ENCODE data around the gene JAG1.

JAG1 gene

DNA sequence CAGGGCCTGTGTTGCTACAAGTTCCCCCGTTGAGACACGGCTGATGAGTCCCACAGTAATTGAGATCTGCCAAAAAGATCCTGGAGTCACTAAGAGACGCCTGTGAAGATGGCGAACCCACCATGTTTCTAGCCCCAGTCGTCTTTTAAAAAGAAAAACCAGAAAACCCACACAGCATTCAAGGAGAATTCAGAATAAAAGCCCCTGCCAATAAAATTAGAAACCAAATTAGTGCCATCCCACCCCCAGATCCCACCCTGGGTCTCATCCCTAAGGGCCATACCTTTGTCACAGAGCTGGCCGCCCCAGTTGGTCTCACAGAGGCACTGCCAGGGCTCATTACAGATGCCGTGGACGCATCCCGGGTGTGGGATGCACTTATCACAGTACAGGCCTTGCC lies 21.6 kb downstream of the JAG1 start:
- no peak for DNase-seq

DNA sequence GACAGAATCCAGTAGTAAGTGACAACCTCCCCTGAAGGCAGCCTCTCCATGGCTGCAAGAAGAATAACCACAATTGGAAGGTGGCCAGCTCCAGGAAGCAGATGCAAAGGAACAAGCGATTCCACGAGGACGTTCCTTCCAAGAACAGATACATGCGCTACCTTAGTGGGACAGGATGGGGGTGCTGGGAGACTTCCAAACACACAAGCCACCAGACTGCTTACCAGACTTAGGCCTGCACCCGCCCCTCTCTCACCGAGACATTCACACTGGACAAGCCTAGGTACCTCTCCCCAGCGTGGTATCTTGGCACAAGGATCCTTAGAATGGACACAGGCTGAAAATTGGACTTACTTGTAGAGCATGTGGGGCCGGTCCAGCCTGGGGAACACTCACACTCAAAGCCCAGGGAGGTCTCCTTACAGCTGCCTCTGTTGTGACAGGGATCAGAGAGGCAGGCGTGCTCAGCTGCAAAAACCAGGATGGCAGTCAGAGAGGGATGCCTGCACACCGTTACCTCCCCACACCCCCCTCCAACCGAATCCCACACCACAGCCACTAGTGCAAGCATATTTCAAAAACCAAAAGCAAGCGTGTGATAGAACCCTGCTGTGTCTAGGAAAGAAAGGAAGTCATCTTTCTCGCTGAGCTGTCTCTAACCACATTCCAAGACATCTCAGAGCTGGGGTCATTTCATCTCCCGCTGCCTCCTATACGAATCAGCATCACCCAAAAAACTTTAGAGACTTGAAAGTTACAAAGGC lies 22.4 kb downstream of the JAG1 start:
- no peak for DNase-seq

DNA sequence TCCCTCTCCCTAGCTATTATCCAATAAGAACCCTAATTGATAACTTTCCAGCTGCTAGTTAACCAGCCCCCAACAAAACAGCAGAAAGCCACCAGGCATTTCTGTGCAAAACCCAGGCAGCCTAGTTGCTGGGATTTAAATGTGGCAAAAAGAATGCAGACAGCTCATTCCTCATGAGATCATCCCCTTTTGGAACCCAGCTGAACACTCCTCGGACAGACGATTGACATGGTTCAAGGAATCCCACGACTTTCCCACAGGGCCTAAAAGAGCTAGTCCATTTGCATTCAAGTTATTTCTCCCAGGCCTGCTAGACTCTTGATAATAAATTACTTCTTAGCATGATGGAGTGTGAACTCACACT lies 24.0 kb downstream of the JAG1 start:
- DNase-seq = no peak

DNA sequence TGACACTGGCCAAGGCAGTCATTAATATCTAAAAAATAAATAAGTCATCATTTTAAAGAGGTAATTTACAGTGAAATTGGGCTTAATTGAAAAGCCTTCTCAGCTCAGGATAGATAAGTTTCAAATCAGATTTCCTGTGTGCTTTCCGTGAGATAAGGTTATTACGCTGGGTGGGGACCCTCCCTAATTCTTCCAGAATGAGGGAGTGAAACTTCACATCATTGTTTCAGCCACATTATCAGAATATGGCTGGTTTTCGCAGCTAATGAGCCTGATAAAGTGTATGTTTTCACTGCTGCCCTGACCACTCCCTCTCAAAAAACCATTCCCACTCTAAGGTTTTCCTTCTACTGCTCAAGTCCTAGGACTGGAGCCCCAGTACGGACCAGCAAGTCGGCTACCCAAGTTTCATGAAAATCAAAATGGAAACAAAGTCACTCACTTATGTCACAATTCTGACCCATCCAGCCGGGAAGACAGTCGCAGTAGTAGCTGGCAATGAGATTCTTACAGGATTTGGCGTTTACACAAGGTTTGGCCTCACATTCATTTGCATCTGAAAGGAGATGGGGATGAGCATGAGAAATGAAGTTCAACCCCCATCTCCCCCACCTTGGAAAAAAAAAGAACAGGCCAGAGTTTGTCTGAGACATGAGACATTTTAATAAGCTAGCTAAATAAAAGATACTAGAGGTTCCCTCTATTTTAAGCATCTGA lies 24.6 kb downstream of the JAG1 start:
- no peak for DNase-seq

DNA sequence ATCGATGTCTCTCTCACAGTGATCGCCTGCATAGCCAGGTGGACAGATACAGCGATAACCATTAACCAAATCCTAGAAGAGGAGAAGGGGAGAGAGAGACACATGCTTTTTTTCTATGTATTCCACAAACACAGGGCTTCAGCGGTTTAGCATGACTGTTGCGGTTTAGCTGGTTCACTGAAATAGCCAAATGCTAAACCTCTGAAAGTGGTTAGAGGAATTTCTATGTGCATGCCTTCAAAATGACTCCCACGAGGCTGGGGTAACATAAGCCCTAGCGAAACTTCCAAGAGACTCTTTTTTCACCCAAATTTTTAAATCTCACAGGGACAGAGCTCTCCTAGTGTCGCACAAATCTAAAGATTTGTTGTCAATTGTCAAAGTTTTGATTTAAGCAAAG lies 25.1 kb downstream of the JAG1 start:
- DNase-seq = no peak

DNA sequence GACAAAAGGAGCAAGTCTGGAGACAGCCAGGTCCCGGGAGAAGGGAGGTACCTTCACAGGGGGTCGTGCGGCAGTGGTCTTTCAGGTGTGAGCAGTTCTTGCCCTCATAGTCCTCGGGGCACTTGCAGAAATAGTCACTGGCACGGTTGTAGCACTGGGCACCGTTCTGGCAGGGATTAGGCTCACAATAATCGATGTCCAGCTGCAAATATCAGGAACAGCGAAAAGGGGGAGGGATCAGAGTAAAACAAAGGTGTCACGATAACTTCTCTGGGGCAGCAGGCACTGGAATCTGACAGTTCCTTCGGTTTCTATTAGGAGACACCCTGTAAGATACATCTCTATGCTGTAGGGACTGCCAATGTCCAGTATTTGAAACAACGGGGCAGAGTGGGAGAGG lies 25.9 kb downstream of the JAG1 start:
- DNase-seq = no peak

DNA sequence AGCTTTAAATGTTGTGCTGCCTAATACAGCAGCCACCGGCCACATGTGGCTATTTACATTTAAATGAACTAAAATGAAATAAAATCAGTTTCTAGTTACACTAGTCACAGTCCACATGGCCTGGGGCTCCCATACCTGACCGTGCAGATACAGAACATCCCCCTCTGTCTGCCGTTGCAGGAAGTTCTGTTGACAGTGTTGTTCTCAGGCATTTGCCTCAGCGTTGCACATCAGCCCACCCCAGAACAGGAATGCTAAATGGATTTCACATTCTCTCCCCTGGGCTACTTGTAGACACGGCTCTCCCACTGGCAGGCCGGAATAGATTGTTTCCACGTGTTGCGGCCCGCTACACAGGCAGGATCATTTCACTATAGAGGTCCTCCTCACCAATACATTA lies 26.3 kb downstream of the JAG1 start:
- no peak for DNase-seq

DNA sequence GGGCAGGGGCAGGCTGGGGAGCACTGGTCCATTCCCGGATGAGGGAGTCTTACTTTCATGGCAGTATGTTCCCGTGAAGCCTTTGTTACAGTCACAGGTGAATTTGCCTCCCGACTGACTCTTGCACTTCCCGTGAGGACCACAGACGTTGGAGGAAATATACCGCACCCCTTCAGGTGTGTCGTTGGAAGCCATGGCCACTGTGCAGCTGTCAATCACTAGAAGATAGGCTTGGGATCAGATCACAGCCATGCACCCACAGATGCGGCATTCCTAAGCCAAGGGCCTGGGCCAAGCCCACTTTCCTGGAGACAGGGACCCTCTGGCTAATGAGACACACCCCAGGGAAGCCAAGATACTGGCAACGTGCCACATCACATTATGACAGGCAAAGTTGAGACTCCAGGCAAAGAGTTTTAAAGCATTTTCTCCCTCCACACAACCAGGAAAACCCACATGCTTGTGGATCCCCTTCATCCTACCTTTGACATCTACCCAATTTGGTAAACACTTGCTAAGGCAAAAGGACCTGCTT lies 26.8 kb downstream of the JAG1 start:
- DNase-seq = no peak

DNA sequence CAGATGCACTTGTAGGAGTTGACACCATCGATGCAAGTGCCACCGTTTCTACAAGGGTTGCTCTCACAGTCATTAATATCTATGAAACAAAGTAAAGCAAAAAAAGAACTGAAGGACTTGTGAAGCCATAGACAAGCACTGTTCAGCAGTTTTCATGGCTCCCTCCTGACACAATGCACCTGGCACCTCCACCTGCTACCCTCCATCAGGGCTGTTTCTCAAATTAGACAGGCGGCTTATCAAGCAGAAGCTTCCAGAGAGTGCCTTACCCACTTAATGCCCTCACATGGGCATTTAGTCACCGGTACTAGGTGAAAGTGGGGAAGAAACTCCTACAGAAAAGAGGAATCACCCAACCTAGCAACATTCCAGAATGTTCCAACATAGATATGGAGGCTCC lies 27.8 kb downstream of the JAG1 start:
- no peak for DNase-seq

DNA sequence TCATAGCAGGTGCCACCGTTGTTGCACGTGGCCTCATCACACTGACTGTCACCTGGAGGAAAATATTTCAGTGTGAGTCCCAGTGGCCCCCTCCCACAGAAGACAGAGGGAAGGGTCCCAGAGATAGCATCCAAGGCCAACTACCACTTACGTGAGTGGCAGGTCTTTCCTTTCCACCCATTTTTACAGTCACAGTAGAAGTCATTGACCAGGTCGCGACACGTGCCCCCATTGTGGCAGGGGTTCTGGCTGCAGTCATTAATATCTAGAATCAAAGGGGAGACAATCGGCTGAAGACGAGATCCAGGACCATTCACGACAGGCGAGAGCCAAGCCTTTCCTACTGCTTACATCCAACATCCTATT lies 28.6 kb downstream of the JAG1 start:
- no peak for DNase-seq

DNA sequence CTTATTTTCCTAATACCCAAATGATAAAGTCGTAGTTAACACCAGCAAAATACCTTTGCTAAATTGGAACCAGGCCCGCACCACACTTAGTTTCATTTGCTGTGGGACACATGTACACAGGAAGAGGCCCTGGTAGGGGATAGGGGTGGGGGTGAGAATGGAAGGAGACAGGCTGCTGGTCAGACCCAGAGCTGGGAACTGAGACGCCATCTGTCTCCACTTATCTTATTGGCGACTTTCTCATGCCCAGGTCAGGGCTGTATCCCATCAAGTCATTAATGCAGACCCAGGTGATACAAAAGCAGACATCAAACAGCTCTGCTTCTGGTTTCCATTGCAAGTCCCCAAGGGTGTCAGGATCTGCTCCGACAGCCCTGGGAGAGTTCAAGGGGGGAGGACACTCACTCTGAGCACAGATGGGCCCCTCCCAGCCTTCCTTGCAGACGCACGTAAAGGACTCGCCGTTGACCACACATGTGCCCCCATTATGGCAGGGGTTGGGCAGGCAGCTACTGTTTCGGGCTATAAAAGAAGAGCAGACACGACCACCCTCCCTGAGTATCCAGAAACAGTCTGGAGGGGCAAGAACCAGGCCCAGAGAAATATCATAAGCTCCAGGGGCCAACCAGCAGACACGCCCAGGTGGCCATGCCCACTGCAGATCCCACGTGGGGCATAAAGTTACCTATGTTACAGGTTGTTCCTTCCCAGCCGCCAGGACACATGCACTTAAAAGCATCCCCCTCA lies 29.2 kb downstream of the JAG1 start:
- no peak for DNase-seq

DNA sequence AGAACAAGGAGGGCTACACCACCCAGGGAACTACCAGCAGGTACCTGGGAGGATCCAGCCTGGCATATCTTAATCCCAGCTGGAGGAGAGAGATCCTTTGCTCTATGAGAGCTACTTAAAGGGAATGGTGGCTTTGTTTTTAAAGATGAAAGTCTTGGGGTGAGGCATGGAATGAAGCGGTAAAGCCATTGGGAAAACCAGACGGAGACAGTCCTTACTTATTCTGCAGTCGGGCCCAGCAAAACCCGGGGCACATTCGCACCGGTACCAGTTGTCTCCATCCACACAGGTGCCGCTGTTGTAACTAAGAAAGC lies 30.3 kb downstream of the JAG1 start:
- no peak for DNase-seq

DNA sequence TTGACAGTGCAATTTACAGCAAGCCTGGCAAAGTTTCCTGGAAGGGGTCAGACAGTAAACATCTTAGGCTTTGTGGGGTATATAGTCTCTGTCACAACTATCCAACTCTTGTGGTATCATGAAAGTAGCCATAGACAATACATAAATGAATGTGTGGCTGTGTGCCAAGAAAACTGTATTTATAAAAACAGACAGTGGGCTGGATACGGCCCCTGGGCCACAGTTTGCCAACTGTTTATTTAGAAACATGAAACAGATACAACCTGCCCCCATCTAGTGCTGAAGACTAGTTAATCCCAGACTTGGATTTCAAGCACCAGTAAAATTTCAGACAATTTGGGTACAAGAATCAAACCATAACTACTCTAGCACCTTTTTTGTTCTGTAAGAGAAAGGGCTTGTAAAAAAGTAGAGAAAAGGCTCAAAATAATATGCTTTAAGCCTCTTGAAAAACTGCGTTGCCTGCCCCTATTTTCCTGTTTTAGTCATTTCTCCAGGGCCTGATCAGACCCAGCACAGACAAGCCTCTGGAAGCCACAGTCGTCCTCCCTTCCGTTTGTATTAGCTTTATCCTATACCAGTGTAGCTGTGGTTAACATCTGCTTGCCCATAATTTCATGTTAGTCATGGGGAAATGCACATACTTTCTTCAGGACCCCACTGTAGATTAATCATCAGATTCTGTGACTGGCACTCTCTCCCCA lies 30.8 kb downstream of the JAG1 start:
- DNase-seq = no peak

DNA sequence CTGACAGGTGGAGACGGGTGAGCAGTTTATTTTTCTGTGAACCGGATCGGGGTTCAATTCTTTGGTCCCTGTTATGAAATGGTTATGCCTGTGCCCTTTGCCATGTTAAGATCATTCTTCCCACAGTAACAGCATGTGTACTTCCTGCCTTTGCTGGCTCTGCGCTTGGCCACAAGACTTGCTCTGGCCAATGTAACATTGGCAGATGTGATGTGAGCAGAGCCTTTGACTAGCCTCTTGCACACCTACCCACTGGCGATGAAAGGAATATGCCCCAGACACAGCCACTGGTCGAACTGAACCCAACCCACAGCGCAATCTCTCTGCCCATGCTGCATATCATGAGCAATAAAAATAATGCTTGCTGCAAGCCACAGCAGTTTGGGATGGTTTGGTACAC lies 31.9 kb downstream of the JAG1 start:
- DNase-seq = no peak

DNA sequence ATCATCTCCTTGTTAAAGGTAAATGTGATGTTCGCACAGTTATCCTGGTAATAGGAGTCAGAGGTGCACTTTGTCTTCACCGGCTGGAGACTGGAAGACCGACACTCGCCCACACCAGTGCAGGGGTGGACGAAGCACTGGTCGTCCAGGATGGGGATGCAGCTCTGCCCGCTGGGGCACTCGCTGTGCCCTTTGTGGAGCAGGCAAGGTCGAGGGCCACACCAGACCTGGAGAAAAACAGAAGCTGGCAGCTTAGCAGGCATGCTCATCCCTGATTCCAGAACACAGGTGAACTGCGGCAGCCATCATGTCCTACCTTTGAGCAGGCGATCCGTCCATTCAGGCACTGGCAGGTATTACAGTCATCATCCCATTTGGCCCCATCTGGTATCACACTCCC lies 32.3 kb downstream of the JAG1 start:
- no peak for DNase-seq

DNA sequence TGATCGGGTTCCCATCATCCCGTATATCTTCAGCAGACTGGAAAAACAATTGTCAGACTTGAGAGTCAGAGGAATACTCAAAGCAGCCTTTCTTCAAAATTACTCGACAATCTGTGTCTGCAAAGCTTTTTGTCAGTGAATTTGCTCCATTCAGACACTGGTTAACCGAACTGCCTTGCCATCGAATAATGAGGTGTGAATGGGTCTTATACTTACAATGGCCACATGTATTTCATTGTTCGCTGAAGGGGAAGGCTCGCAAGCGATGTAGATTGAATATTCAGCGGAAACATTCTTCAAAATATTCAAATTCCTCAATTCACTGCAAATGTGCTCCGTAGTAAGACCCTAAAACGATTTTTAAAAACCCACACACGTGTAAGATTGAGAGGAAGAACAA lies 32.9 kb downstream of the JAG1 start:
- DNase-seq = no peak

DNA sequence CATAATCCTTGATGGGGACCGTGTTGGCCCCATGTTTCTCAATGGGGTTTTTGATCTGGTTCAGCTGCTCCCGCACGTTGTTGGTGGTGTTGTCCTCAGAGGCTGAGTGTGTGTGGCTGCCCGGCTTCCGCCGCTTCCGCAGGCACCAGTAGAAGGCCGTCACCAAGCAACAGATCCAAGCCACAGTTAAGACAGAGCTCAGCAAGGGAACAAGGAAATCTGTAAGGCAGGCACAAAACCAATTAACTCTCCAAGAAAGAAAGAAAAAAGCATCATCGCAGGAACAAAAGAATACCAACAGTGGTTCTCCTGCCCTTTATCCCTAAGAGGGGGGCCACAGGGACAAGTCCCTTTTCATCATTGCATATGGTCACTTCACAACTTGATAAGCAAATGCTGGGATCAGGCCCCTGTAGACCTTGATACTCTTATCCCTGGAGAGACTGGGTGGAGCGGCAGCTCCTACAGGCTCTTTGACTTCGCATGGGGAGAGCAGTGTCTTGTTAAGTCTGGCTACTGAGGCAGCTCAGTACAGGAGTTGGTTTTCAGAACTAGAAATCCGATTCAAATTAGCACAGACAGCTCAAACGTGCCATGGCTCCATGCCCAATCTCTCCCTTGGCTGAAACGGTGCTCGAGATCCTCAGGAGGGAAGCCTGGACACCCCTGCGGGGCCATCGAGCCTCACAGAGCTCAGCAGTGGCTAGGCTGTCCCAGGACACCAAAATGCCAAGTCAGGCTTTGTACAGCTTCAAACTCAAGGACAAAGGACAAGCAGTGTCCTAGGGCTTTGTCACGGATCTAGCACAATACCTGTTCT lies 33.9 kb downstream of the JAG1 start:
- no peak for DNase-seq

DNA sequence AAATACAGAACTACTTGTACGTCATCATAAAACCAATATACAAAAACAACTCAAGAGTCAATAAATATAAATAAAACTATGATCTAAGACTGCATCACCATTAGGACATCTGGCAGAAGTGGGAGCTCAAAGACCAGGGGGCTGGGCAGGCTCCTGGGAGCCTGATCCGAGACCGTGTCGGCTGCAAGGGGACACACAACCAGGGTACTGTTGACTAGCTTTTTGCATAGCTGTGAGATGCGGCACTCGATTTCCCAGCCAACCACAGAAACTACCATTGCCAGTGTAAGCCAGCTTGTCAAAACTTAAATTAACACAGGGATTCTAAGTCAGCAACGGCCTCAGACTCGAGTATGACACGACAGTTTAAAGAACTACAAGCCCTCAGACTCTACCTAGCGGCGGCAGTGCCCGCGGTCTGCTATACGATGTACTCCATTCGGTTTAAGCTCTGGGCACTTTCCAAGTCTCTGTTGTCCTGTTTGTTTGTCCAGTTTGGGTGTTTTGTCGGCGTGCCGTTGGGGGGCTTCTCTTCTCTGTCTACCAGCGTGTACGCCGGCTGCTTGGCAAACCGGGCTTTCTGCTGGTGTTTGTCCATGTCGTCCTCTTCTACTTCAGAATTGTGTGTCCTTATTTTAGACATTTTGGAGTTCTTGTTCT lies 34.6 kb downstream of the JAG1 start:
- no peak for DNase-seq

DNA sequence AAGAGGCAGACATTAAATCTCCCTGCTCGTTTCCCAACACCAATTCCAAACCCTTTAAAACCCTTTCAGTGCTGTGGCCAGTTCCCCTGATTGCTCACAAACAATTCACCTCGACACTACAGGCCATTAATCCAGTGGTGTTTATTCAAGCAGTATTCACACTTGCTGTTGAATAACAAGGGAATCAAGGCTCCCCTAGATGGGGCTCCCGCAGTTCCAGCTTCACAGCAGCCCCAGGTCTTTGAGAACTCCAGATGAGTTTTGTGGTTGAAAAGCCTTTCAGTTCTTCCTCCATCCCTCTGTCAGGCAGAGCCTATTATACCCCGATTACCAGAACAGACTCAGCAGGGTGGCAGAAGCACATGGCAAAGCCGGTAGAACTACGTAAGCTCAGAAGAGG lies 36.2 kb downstream of the JAG1 start:
- no peak for DNase-seq

DNA sequence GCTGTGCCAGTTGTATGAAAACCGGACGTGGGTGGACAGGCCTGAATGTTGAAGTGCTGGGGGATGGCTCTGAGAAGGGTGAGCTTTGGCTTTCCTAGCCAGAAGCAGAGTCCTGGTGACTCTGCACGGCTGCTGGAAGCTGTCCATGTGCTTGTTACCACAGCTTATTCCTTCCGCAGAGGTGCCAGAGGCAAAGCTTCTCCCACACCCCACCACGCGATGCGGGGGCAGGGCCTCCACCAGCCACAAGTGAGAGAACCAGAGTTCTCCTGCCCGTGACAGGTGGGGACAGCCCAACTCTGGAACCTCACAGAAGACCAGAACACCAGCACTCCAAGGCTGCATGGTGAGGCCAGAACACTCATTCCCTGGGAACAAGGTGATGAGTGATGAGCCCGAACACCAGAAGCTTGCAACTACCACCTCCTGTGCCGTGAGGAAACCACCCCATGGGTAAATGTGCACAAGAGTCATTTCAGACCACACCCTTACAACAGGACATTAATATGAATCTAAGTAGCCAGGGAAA lies 36.7 kb downstream of the JAG1 start:
- no peak for DNase-seq

DNA sequence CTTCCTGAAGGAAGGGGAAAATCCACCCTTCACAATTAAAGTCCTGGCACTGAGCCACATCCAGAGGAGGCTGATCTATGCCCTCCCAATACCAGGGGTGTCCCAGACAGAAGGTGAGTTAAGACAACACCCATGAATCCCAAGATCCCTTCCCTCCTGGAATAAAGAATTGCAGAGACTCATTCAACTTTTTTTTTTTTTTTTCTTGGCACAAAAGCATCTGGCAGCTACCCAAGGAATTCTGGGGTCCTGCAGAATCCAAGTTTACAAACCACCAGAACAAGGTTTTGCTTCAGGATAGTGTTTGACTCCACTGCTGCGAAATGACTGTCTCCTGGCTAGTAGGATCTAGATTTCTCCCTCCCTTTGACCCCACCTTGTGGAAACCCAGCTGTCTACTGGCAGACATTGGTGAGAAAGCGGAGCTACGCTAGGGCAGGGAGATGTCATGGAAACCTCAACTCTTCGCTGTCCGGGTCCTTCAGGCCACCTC lies 37.4 kb downstream of the JAG1 start:
- DNase-seq = no peak
